HG02884 (cell line): ENCODE results near the gene ARID3A.

Experiments used
- ATAC-seq: cut with Tn5 transposase; IDR thresholded peaks from one replicate; pipeline ENCODE4 v1.9.1; 2021; ENCODE audit warnings: mild to moderate bottlenecking, moderate library complexity; ENCODE audit not compliant: unreplicated experiment

ARID3A gene

DNA sequence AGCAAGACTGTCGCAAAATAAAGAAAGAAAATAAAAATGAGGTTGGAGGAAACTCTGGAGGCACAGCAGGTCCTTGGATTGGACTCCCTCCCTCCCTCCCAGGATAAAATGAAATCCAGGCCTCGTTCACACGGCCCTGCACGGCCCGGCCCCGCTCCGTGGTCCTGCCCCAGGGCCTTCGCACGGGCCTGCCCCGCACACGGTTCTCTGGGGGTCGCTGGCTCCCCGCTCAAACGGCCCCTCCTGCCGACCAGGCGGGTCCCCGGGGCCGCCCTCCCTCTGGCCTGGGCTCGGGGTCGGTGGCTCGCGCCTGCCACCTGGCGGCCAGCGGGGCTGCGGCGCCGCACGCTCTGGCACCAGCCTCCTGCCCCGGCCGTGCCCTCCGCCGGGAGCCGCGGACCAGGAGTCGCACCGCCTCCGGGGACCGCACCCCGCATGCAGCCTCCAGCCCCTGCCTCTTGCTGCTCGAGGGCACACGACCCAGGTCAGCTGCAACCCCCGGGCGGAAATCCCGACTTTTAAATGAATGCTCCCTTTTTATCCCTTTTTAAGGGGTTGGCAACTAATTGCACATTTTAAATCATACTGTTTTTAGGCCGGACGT, 56.8 kb downstream of the ARID3A start:
- peak; percentile 58 for ATAC-seq

DNA sequence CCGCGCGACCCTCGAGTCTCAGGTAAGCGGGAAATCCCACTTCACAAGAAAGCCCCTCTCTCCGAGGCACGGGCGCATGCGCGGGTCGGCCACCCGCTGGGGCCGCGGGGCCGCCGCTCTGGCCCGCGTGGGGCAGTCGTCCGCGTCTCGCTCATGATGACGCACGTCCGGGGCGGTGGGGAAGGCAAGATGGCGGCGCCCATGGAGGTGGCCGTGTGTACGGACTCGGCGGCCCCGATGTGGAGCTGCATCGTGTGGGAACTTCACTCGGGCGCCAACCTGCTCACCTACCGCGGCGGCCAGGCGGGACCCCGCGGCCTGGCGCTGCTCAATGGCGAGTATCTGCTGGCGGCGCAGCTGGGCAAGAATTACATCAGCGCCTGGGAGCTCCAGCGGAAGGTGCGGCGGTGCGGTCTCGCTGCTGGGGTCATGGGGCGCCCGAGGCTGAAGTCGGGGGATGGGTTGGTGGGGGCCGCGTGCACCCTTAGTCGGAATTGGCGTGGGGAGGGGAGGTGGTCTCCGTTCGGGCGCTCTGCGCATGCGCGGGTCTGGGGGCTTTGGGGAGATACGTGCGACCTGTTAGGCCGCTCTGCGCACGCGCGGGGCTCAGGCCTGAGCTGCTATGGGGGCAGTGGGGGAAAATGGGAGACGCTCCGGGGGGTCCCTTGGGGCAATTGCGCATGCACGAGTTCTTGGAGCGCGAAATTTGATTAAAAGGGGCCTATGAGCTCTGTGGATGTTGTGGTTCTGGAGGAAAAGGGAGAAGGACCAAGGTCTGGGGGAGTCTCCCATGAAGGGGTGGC, 58.5 kb downstream of the ARID3A start, which contains the start of gene WDR18:
Gene WDR18, plus strand, starts transcription at position 181 of the 803 bp plus-strand sequence. Its CDS starts 9 bp downstream, at position 190.
- ATAC-seq = no peak

DNA sequence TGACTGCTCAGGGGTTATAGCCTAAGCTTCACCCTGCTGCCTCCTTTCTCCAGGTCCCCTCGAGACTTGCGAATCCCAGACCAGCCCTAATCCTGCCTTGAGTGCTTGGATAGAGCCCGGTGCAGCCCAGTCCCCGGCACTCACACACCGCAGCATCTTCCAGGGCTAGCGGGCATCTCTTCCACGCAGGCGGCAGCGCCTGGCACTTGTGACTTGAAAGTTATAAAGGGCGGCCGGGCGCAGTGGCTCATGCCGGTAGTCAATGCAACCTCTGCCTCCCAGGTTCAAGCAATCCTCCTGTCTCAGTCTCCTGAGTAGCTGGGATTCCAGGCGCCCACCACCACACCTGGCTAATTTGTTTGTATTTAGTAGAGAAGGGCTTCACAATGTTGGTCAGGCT, 60.2 kb downstream of the ARID3A start:
- no peak for ATAC-seq

GRCh38 chr19:988081-988480, 62.2 kb downstream of the ARID3A start:
- ATAC-seq = no peak

GRCh38 chr19:988510-988909, 62.7 kb downstream of the ARID3A start:
- no peak for ATAC-seq

- no peak for ATAC-seq
Observed at GRCh38 chr19:989381-990081, 63.7 kb downstream of the ARID3A start.

- no peak for ATAC-seq
Observed at GRCh38 chr19:990119-990571, 64.3 kb downstream of the ARID3A start.

GRCh38 chr19:990746-991145, 64.9 kb downstream of the ARID3A start:
- ATAC-seq = no peak

- ATAC-seq = no peak
Observed at GRCh38 chr19:991174-991931, 65.5 kb downstream of the ARID3A start.

DNA sequence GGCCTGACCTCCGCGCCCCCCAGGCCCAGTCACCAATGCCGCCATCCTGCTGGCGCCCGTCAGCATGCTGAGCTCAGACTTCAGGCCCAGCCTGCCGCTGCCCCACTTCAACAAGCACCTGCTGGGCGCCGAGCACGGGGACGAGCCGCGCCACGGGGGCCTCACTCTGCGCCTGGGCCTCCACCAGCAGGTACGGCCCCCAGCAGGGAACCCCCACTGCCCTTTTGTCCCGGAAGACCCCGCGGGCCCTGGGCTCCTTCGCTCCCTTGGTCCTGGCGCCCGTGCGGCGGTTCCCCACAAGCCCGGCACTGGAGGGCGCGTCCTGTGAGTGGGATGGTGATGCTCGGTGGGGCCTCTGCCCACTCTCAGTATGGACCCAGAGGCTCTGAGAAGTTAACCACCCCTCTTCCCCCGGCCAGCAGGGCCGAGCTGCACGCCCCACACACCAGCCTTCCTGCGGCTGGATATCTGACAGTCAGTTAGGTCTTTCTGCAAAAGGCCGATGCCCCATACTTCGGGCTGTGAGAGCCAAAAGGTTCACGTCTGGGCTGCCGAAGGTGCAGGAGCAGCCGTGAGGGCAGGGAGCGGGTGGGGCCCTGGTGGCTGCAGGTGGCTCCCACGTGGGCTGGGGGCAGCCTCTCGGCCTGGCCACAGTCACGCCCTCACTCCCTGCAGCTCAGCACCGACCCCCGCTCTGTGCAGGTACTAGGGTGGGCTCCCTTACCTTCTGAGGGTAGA, 66.3 kb downstream of the ARID3A start:
- ATAC-seq = no peak

DNA sequence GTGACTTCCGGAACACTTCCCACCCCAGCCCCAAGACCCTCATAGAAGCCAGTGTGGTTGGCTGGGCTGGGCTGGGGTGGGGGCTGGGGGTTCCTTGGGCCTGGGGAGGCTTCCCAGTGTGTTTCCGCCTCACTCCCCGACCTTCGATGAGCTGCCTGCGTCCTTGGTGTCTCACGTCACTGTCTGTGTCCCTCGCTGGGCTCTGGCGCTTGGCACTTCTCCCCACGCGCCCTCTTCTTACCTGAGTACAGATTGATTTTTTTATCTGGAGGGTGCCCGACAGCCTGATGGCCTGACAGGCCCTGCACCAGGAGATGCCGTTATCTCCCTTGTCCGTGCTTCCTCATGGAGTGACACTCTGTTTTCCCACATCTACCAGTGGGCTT, 66.8 kb downstream of the ARID3A start:
- no peak for ATAC-seq

- no peak for ATAC-seq
Observed at GRCh38 chr19:993361-993830, 67.6 kb downstream of the ARID3A start.

DNA sequence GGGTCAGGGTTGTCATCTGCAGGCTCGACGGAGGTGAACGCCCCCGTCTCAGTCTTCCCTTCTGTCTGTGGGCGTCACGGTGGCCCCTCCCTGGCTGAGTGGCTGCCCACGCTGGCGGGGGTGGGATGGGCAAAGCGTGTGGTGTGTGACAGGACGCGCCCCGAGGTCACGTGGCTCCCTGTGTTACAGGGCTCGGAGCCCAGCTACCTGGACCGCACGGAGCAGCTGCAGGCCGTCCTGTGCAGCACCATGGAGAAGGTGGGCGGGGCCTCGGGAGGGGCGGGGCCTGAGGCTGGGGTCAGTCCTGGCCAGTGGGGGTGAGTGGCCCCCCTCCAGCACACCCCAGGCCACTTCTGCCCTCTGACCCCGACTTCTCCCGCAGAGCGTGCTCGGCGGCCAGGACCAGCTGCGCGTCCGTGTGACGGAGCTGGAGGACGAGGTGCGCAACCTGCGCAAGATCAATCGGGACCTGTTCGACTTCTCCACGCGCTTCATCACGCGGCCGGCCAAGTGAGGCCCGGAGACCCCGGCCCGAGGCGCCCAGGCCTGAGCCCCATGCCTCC, 68.1 kb downstream of the ARID3A start:
- ATAC-seq = no peak

- ATAC-seq = no peak
Observed at GRCh38 chr19:994516-994915, 68.7 kb downstream of the ARID3A start.

GRCh38 chr19:995051-995827, 69.4 kb downstream of the ARID3A start:
- no peak for ATAC-seq

GRCh38 chr19:996051-996838, 70.4 kb downstream of the ARID3A start:
- ATAC-seq = no peak

GRCh38 chr19:998064-998463, 72.2 kb downstream of the ARID3A start:
- no peak for ATAC-seq

DNA sequence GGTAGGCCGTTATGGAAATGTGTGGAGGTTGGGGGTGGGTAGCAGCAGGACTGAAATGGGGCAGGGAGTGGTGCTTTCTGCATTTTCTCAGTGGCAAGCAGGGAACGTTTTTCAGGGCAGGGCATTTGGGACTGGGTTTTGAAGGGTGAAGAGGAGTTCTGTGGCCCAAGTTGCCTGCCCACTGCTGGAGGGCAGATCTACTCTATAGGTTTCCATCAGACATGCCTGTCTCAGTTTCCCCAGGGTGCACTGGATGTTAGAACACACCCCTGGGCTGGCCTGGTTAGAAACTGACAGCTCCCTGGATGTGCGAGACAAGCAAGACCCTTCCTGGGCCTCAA, 73.5 kb downstream of the ARID3A start:
- ATAC-seq = no peak
